Thyroid gland (tissue), 4 donors: ENCODE data around the gene CDC14B. TPM values are rescaled to one million over a fixed set of nuclear protein-coding genes. Genes with fewer than 3 reads are reported as not detected.

ENCODE experiments used
- DNase-seq, 2 donors: peaks; one replicate each; pipeline ENCODE4 v3.0.0-alpha.2; 2019
- H3K27ac ChIP-seq, 3 donors: fragments of 200-600 bp; sonication (generic); 1 replicate in 2 of 3; 2 replicates in 1 of 3; pipeline ENCODE4 v1.5.1; 2016 to 2019; ENCODE audit warnings: mild to moderate bottlenecking in 1 of 3, moderate library complexity in 1 of 3
- H3K27me3 ChIP-seq: fragments of 200-600 bp; sonication (generic); one replicate; pipeline ENCODE4 v1.5.1; 2019
- H3K36me3 ChIP-seq, 2 donors: fragments of 200-600 bp; sonication (generic); one replicate each; pipeline ENCODE4 v1.5.1; 2016 to 2019
- H3K4me1 ChIP-seq, 2 donors: fragments of 200-600 bp; sonication (generic); one replicate each; pipeline ENCODE4 v1.5.1; 2017 to 2019
- H3K4me3 ChIP-seq, 3 donors: fragments of 200-600 bp; sonication (generic); replicated peaks in 1 of 3; 1 replicate in 2 of 3; 2 replicates in 1 of 3; pipeline ENCODE4 v1.5.1; 2016; ENCODE audit warnings: mild to moderate bottlenecking in 1 of 3
- H3K9me3 ChIP-seq: fragments of 200-600 bp; sonication (generic); one replicate; pipeline ENCODE4 v1.5.1; 2017
- POLR2A ChIP-seq, 2 donors: fragments of 450-650 bp; IDR thresholded peaks; one replicate each; pipeline ENCODE4 v1.6.1; 2017; ENCODE audit warnings: antibody characterized with exemption in 2 of 2, mild to moderate bottlenecking in 2 of 2, moderate library complexity in 1 of 2
- WGBS, 2 donors: methylation state at CpG; one replicate each; pipeline ENCODE4 v1.1.5; 2017; 5-methylcytosine and 5-hydroxymethylcytosine counted together
- intact Hi-C: fragments of 100-400 bp; cut with DNase I; formaldehyde crosslinking; loops from one replicate; pipeline ENCODE4 v1.15.1; 2023
- total RNA-seq, 4 donors: library from RNA; depleted of rRNA; stranded (reverse); fragments of >200 nt; gene quantifications; one replicate each; pipeline ENCODE4 v1.2.3, GENCODE V29; 2016
- TF ChIP-seq, protein P1 (sequence below), 6 experiments: fragments of 200-600 bp in 3 of 6; fragments of 450-650 bp in 3 of 6; sonication (generic) in 3 of 6; IDR thresholded peaks; one replicate each; pipeline ENCODE4 v1.5.1; 2016 to 2019; ENCODE audit warnings: antibody characterized with exemption in 6 of 6, mild to moderate bottlenecking in 2 of 6, inconsistent platforms in 1 of 6, moderate library complexity in 1 of 6

Gene CDC14B
- total RNA-seq, 4 donors from 2014 or later: 39.7 to 87.4 (median 56.3) TPM

DNA sequence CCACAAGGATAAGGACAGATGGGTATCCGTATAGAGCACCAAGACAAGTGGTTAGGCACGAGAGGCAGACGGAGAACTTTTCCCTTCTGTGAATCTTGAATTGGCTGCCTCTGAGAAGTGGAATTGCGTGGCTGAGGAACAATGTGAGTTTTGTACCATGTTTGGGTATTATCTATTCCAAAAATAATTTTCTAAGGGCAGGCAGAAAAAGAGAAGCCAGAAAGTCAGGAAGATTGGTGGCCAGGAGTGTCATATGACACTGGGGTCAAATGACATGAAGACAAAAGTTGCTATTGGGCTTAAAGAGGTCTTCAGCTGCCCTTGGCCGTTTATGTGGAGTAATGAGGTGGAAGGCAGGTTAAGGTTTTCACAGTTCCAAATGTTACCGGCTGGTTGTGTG, 155.2 kb downstream of the CDC14B start:
- no peak overlapping the region for H3K27ac ChIP-seq
- H3K27me3 ChIP-seq: no peaks in the 10 kb centered on the region
- no peak for DNase-seq
- H3K4me1 ChIP-seq: no peaks in the 10 kb centered on the region
- no peaks in the 10 kb centered on the region for H3K36me3 ChIP-seq
- H3K9me3 ChIP-seq: no peaks in the 10 kb centered on the region
- no peak overlapping the region for H3K4me3 ChIP-seq
- 83 to 85% methylated on average over 6 of the region's 6 CpGs for WGBS, 2 donors
- intact Hi-C loops: no loop called here
- no peak for TF ChIP-seq POLR2A (IDR thresholded peaks at IDR 0.05)
- TF ChIP-seq, protein P1, sequence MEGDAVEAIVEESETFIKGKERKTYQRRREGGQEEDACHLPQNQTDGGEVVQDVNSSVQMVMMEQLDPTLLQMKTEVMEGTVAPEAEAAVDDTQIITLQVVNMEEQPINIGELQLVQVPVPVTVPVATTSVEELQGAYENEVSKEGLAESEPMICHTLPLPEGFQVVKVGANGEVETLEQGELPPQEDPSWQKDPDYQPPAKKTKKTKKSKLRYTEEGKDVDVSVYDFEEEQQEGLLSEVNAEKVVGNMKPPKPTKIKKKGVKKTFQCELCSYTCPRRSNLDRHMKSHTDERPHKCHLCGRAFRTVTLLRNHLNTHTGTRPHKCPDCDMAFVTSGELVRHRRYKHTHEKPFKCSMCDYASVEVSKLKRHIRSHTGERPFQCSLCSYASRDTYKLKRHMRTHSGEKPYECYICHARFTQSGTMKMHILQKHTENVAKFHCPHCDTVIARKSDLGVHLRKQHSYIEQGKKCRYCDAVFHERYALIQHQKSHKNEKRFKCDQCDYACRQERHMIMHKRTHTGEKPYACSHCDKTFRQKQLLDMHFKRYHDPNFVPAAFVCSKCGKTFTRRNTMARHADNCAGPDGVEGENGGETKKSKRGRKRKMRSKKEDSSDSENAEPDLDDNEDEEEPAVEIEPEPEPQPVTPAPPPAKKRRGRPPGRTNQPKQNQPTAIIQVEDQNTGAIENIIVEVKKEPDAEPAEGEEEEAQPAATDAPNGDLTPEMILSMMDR (IDR thresholded peaks at IDR 0.05): no peak

DNA sequence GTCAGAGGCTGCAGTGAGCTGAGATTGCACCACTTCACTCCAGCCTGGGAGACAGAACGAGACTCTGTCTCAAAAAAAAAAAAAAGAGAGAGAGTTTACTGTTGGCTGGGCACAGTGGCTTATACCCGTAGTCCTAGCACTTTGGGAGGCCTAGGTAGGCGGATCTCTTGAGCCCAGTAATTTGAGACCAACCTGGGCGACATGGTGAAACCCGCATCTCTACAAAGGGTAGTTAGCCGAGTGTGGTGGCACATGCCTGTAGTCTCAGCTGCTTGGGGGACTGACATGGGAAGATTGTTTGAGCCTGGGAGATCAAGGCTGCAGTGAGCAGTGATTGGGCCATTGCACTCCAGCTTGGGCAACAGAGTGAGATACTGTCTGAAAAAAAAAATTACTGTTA, 157.1 kb downstream of the CDC14B start:
- TF ChIP-seq POLR2A (IDR thresholded peaks at IDR 0.05): no peak
- TF ChIP-seq, protein P1 (IDR thresholded peaks at IDR 0.05): no peak
- DNase-seq: no peak
- H3K4me3 ChIP-seq: no peak overlapping the region
- no peak overlapping the region for H3K27ac ChIP-seq
- no peaks in the 10 kb centered on the region for H3K9me3 ChIP-seq
- intact Hi-C loops: no loop called here
- H3K4me1 ChIP-seq: no peaks in the 10 kb centered on the region
- H3K36me3 ChIP-seq: no peaks in the 10 kb centered on the region
- no peaks in the 10 kb centered on the region for H3K27me3 ChIP-seq
- WGBS, 2 donors: 83 to 85% methylated on average over 6 of the region's 6 CpGs

DNA sequence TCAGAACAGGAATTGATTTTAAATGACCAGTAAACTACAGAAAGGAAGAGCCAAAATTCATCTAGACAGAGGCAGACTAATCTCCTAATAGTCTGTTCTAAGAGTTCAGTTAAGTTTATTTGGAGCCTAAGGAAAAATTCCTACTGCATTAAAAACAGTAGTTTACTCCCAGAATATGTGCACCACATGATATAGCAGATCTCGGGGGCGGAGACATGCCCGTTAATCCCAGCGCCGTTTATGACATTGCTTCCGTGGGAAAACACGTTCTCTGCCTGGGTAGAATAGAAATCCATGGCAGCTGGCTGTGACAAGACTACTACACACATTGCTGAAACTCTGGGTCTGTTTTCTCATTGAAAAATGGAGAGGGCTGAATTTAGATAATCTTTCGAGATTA, 158.3 kb downstream of the CDC14B start:
- Histone ChIP-seq H3K4me3 (no peak overlapping the region), H3K27me3 (no peaks in the 10 kb centered on the region), H3K27ac (no peak overlapping the region), H3K4me1 (no peaks in the 10 kb centered on the region), H3K36me3 (no peaks in the 10 kb centered on the region), H3K9me3 (no peaks in the 10 kb centered on the region)
- intact Hi-C loops: no loop called here
- TF ChIP-seq, protein P1 (IDR thresholded peaks at IDR 0.05): no peak
- no peak for TF ChIP-seq POLR2A (IDR thresholded peaks at IDR 0.05)
- no peak for DNase-seq
- WGBS, 2 donors: 93 to 94% methylated on average over 8 of the region's 8 CpGs

DNA sequence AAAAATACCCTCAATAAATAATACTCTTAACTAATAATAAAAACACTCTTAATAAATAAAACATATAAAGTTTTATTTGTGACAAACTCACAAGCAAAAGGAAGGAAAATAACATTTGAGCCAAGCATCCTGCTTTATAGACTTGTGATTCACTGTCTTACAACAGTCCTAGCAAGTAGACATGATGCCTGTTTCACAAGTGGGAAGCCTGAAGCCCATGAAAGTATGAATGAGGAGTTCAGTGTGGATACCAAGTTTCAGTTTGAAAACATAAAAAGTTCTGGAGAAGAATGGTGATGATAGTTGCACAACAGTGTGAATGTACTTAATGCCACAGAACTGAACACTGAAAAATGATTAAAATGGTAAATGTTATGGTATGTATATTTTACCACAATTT, 158.8 kb downstream of the CDC14B start:
- Histone ChIP-seq H3K27ac (no peak overlapping the region), H3K9me3 (no peaks in the 10 kb centered on the region), H3K27me3 (no peaks in the 10 kb centered on the region), H3K4me1 (no peaks in the 10 kb centered on the region), H3K4me3 (no peak overlapping the region), H3K36me3 (no peaks in the 10 kb centered on the region)
- no peak for DNase-seq
- no peak for TF ChIP-seq POLR2A (IDR thresholded peaks at IDR 0.05)
- TF ChIP-seq, protein P1 (IDR thresholded peaks at IDR 0.05): no peak
- intact Hi-C loops: no loop called here

DNA sequence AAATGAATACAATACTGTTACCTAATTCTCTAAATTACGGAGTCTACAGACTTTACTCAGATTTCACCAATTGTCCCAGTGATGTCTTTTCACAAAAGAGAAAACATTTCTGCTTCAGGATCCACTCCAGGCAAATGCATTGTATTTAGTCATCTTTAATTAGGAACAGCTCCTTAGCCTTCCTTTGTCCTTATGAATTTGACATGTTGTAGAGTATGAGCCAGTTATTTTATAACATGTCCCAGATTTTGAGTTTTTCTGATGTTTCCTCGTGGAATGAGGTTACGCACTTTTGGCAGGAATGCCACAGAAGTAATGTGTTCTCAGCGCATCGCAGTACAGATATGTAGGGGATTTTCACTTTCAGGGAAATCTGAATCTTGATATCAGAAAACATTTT, 159.2 kb downstream of the CDC14B start:
- Histone ChIP-seq H3K9me3 (no peaks in the 10 kb centered on the region), H3K4me1 (no peaks in the 10 kb centered on the region), H3K4me3 (no peak overlapping the region), H3K27ac (no peak overlapping the region), H3K36me3 (no peaks in the 10 kb centered on the region), H3K27me3 (no peaks in the 10 kb centered on the region)
- DNase-seq: no peak
- TF ChIP-seq POLR2A (IDR thresholded peaks at IDR 0.05): no peak
- TF ChIP-seq, protein P1 (IDR thresholded peaks at IDR 0.05): no peak
- WGBS, 2 donors: 94 to 95% methylated on average over 5 of the region's 5 CpGs
- intact Hi-C loops: no loop called here
